SKM-1 (cell line): Measurements from ENCODE around the gene PLCB1.

ENCODE experiments used
- DNase-seq: peaks from one replicate; lab custom pipeline; 2025; ENCODE audit not compliant: unreplicated experiment; lab: John Stamatoyannopoulos, UW

The PLCB1 gene

DNA sequence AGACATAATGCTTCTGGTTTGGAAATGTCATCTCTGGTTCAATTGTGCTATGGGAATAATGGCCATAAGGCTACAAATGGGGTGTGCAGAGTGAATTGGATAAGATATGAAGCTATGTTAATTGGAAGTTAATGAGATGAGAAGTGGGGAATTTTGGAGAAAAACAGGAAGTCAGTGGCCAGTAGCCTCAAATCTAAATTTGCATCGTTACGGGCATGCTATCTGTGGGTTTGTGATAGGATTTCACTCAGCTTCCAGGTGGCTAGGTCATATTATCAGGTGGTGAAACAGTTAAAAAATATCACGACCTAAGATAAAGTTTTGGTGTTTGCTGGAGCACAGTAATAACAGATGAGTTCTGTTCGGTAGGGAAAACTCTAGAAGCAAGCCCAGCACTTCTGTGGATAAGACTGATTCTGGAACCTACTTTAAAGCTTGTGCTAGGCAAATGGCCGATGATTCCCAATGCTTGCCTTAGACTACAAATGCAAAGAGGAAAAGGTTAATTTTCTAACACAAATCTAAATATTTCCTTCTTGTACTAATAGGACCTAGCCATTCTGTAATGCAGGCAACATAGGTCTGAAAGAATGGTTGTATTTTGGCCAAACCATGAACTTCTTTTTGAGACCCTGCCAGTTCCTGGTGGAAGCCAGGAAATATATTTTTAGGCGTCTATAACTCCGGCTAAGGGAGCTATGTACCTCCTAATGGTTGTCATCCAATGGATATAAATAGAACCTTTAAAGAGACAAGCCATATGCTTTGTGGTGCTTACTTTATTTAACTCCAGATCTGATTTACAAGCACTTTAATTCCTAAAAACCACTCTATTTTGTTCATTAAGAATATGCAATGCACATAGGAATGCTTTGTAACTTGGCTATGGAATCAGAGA is 111.0 kb downstream of the PLCB1 start:
- no peak for DNase-seq

DNA sequence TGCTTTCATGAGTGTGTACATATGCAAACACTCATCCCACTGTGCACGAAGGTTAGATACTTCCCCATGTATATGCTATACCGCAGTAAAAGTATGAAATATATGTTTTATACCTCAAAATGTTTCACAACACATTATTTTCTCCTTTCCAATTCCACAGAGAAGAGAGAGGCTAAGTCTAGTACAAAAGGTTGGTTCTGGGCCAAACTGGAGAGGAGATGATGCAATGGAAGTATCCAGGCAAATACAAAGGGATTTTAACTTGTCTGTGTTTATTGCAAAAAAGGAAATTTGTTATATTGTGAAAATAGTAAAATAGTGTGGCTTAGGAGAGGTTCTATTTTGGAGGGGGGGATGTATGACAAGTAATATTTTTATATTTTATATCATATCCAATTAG is 112.6 kb downstream of the PLCB1 start:
- DNase-seq: no peak

DNA sequence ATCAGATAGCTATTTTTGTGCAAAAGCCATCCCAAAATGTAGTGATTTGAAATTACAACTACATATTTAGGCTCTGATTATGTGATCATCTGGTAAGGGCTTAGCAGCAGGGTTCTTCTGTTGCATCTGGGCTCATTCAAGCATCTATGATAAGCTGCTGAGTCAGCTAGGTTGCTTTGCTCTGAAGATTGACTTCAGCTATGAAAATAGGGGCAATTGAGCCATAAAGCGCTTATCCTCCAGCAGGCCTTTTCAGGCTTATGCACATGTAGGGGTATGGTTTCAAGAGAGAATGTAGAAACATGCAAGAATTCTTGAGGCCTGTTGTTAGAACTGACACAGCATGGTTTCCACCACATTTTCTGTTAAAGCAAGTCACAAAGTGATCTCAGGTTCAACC is 114.1 kb downstream of the PLCB1 start:
- no peak for DNase-seq

DNA sequence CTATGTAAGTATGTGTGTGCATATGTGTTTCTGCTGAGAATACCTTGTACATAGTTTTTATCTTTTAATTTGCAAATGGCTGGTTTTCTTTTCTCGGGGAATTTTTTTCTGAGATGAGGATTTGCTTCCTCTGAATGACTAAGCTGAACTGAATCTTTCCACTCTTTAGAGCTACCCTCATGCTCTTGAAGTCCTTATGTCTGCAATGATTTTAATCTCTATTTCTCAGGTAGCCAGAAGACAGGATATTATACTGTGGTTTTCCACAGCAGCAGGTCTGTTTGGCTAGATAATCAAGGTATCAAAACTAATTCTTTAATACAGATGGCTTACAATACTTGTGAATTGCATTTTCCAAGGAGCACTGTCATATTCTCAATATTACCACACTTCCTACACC is 114.7 kb downstream of the PLCB1 start:
- no peak for DNase-seq

DNA sequence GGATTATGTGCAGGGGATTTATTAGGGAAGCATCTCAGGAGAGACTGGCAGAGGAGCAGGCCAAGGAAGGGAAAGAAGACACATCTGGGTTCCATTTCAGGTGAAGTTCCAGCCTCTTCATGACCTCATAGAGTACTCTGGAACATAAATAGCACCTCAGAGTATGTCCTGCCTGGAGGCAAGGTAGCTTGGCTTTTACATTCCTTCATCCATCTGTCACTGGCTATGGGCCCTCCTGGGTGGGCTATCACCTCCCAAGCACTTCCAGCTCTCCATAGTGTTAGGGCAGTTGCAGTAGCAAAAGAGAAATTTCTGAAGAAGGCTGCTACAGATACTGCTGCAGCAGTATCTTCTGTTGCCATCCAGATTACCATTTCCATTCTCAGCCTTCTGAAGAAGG is 116.0 kb downstream of the PLCB1 start:
- no peak for DNase-seq

DNA sequence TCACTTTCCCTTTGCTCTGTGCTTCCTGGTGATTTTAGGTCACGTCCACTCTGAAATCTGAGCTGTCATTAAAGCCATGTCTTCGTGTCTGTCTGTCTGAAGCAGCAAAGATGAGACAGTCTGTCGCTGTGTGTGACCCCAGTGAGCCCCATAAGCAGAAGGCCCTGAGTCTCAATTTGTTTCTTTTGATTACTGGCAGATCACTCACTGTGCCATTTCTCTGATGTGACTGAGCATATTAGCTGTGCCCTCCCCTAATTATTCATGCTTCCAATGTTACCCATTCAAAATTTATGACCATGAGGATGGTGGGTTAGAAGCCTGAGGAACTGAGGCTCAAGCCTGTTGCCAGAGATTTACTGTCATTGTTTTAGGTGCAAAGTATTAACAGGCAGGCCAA is 117.6 kb downstream of the PLCB1 start:
- DNase-seq: no peak

DNA sequence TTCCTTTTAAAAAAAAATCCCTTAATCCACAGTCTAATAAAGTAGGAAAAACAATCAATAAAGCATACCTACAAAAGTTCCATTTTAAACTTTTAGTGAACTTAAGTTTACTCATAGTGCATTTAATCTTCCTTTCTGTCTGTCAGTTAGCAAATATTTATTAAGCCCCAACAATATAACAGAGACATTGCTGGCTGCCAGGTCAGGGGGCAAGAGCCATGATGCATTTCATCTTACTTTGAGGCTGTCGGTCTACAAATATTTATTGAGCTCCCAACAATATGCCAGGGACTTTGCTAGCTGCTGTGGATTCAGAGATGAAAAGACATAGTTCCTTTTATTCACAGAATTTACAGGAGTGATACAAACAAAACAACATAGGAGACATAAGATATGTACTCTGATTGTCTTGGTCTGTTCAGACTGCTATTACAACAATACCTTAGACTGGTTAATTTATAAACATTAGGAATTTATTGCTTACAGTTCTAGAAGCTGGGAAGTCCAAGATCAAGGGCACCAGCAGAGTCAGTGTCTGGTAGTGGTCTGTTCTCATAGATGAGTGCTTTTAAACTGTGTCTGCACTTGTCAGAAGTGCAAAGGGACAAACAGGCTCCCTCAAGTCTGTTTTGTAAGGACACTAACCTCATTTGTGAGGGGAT is 118.6 kb downstream of the PLCB1 start:
- no peak for DNase-seq

DNA sequence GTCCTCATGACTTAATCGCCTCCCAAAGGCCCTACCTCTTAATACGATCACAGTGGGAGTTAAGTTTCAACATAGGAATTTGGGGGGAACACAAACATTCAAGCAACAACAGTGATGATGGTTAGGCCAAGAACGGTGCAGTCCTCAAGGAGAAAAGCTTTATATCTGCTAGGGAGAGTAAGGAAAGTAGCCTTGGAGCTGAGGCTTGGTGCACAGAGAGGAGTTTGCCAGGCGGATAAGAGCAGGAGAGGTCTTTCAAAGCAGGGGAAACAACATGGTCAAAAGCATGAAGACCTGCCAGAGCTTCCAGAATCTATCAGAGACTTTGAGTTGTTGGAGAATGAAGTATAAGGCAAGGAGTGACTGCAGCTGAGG is 119.1 kb downstream of the PLCB1 start:
- no peak for DNase-seq

DNA sequence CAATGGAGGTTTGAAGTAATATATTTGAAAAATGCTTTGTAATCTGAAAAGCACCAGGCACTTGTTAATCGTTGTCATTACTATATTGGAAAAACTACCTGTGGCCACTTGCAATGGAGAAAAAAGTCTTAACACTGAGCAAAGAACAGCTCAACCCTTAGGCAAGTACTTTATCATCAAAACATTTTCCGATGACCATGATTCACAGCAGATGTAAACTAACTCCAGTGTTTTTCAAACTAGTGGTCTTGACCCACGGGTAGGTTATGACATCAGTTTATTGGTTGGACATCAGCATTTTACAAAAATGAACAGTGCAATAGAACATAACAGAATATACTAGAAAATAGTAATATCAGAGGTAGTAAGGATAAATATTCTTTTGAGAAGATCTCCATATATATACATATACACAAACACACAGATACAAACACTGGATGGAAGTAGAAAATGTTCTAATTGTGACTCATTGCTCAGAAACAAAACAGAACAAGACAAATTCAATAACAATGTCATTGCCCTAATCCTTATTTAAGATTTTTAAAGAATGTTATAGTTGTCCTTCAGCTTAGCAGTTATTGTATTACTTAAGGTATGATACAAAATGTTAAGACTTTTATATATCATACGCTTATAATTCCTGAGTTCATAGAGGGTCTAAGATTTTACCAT is 123.0 kb downstream of the PLCB1 start:
- no peak for DNase-seq

DNA sequence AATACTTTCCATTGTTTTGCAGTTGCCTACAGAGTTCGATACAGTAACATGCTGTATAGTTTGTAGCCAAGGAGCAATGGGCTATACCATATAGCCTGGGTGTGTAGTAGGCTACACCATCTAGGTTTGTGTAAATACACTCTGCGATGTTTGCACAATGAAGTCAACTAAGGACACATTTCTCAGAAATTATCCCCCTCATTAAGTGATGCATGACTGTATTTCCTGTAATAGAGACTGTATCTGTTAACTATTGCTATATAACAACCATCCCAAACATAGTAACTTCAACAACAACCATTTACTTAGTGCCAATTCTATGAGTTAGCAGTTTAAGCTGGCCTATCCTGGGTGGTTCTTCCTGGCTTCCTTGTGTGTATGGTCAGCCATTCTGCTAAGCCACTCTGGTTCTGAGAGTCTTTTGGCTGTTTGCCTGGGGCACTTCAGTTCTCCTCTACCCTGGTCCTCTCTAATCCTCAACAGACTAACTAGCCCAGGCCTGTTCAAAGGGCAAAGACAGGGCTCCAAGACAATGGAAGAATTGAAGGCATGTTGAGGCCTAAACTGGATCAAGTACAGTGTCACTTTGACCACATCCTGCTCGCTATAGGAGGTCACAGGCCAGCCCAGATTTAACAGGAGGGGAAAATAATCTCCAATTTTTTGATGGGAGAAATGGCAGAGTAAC is 124.0 kb downstream of the PLCB1 start:
- no peak for DNase-seq

DNA sequence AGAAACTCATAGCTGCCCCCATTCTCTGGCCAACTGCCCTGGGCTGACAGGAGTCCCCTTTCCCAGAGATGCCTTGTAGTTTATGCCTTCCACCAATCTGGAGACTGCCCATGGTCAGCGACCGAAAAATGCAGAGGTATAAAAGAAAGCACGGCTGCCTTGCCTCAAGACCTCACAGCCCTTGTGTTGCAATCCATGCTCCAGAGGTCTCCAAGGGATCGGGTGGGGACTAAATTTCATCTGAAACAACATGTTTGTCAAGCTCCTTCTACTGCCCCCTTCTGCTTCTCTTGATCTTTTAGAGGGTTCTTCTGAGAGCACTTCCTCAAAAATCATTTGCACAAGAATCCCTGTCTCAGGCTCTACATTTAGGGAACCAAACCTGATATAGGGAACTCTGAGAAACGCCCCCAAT is 128.8 kb downstream of the PLCB1 start:
- DNase-seq: no peak

DNA sequence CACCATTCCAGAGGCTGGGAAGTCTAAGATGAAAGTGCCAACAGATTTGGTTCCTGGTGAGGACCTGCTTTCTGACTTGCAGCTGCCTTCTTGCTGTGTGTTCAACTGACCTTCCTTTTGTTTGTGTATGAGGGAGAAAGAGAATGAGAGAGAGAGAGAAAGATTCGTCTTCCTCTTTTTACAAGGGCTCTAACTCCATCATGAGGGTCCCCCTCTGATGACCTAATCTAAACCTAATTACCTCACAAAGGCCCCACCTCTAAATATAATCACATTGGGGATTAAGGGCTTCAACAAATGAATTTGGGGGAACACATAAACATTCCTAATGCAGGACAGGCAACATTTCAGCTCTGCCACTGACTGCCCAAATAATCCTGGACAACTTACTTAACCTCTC is 130.7 kb downstream of the PLCB1 start:
- no peak for DNase-seq

DNA sequence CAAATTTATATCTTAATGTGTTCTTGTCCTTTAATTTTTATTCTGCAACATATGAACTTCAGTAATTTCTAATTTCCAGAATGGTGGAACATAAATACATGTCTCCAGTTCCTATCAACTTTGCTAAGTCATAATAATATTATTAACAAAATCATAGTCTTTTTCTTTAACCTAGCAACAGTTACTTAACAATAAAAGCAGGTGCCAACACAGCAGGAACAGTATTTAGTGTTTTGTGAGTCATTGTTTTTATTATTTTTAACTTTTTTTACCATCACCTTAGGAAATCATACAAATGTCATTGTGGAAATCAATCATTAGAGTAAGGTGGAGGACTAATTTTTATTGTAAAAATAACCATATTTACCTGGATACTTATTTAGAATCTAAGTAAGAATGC is 133.5 kb downstream of the PLCB1 start:
- DNase-seq: no peak

DNA sequence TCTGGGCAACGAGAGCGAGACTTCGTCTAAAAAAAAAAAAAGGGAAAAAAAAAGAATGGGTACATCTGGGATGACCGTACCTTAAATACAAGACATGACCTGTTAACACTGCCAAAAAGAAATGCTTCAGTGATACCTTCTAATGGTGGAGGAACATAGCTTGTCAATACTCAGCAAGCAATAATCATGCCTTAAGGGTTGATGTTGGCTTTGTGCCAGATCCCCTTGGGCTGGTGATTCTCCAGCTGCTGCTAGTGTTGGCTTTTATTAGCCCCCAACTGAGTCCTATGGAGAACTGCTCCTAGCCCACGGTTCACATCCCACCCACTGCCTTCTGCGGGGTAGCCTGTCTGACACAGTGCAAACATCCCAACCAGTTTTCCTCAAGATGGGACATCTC is 134.9 kb downstream of the PLCB1 start:
- no peak for DNase-seq

DNA sequence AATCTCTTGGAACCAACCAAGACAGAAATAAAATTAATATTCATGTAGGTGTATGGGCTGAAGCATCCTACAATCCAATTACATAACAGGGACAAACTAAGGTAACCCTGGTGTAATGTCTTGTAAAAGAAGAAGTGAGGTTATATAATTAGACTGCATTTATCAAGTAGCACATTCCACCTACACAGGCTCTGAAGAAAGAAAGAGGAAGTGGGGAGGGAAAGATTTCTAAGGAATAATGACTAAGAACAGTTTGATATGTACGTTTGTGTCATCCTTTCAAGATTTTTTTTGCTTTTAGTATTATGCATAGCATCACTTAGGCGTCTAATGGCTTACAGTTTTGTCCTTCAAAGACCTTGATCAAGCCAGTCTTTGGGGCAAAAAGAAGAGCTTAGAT is 139.7 kb downstream of the PLCB1 start:
- DNase-seq: no peak

DNA sequence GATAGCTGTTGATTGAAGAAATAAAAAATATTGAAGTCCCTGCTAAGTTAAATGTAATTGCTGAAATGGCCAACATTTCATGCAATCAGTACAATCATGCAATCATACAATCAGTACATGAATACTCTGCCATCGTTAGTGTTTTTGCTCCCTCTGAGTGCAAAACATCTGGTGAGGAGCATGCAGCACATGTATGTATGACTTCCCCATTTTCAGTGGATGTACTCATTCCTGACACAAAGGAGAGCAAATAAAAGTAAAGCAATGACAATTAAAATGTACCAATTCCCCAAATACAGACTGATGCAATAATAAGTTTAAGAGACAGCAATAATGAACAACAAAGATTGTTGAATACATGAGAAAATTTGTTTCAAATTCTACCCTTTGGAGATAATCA is 140.7 kb downstream of the PLCB1 start:
- no peak for DNase-seq

DNA sequence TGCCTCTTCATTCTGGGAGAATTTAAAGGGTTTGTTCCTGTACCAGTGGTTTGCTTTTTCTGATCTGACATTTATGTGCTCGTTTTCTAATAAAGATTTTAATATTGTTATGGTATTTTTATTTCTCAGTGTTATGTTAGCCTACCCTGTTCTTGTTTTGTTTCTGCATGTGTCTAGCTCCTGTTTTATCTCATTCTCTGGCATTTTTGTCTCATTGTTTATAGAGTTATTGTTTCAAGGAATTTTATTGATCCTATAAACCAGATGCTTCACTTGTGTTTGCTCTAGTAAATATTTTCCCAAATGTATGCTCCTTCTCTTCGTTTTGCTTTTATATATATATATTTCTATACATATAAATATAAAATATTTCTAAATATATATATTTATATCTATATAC is 152.8 kb downstream of the PLCB1 start:
- DNase-seq: no peak

DNA sequence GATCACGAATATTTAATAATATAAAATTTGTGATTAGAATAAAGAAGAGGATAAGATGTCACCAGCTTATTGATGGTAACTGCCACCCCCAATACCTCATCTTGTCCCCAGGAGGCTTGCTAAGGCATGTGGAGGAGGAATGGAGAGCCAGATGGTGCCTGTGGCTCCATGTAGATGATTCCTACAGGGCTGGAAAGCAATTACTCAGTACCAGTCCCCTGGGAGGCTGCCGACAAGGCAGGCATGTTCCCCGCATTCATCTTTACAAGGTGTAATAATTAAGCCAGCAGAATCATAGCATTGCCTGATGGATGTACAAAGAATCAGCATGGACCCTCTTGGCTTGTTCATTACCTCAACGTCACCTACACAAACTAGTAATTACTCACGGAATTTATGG is 155.3 kb downstream of the PLCB1 start:
- no peak for DNase-seq

DNA sequence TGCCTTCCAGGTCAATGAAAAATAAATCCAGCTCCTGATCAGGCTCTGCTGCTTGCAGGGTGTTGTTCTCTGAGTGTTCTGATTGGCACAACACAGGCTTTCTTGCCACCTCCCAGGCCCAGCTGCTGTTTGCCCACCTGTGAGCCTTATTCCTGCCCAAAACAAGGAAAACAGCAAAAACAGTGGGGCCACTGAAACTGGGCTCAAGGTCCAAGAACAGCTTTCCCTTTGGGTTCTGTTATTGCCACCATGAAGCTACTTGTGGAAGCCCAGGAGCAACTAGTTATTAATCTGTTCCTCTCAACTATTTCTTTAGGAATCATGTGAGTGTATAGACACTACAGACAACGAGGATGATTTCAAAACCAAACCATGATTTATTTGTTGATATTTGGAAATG is 159.1 kb downstream of the PLCB1 start:
- no peak for DNase-seq

DNA sequence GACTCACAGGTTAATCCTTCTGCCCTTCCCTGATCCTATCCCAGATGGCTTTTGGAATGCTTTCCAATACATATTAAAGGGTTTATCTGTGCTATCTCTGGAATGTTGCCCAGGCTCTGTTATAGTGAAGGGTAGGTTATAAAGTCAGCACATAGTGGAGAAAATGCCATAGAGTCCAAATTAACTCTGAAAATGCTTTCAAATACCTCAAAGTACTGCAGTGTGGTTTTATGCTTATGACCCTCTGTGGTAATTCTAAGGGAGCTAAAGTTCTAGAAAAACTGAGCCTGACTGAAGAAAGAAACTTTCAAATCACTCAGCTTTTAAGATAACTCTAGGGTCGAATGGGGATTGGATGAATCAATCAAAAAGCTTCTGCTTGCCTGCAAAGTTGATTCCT is 159.8 kb downstream of the PLCB1 start:
- no peak for DNase-seq

DNA sequence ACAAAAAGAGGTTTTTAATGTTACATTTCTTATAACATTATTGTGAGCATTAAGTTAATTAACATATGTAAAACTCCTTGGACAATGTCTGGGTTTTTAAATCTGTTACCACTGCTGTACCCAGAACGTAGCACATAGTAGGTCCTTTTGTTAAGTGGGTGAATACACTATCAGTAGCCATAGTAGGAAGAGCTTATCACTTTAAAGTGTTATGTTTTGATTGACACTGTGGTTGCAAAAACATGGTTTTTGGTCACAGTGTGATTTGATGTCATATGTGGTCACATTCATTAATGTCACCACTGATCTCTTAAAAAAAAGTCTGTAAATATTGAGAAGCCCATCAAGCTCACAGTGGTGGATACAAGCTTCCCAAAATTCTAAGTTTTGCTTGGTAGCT is 160.7 kb downstream of the PLCB1 start:
- DNase-seq: no peak

DNA sequence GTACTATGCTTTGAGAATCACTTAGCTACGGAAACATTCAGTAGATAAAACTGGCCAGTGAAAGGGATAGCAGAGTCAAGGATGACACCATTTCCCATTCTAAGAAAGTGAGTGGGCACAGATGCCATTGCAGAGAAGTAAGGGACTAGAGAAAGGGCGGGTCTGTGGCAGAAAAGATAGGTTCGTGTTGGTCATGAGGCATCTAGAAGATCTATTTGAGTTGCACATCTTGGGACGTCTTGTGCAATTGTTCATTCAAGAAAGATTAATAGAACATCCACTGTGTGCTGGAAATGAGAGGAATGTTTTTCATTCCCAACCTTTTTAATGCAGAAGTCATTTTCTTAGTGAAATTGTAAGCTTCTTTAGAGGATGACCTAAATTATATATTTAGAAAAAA is 161.7 kb downstream of the PLCB1 start:
- no peak for DNase-seq
